NCI-H1417 treated with DMSO at 0.1 percent for 48 hours (cell line): ENCODE measurements around the gene COQ6.
"Not testable (repeated sequence)": the region's sequence is repeated elsewhere in the genome, so short reads cannot be mapped to it uniquely, and the experiment has no call there.

ENCODE experiments used
- DNase-seq: peaks from one replicate; lab custom pipeline; 2025; lab: John Stamatoyannopoulos, UW

Gene COQ6

DNA sequence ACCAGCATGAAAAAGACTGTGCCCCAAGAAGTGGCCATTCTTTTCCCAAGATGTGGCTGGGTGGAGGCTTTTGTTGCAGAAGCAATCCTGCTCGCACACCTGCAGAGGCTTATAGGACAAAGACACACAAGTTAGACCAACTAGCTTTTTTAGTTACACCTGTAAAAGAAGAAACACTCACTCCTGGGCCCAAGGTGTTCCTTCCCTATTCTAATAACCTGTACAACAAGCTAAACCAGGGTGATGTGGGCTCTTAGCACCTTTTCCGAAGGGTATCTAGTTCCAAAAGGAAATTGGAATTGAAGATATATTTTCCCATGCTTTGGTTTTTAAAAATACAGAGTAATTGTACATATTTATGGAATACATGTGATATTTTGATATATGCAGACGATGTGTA is 38.0 kb downstream of the COQ6 start:
- no peak for DNase-seq

DNA sequence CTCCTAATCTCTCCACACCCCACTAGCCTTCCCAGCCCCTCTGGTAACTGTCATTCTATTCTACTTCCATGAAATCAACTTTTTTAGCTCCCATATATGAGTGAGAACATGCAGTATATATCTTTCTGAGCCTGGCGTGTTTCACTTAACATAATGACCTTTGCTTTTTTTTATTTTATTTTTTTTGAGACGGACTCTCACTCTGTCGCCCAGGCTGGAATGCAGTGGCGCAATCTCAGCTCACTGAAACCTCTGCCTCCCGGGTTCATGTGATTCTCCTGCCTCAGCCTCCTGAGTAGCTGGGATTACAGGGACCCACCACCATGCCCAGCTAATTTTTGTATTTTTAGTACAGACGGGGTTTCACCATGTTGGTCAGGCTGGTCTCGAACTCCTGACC is 38.6 kb downstream of the COQ6 start:
- DNase-seq: not testable (repeated sequence)

DNA sequence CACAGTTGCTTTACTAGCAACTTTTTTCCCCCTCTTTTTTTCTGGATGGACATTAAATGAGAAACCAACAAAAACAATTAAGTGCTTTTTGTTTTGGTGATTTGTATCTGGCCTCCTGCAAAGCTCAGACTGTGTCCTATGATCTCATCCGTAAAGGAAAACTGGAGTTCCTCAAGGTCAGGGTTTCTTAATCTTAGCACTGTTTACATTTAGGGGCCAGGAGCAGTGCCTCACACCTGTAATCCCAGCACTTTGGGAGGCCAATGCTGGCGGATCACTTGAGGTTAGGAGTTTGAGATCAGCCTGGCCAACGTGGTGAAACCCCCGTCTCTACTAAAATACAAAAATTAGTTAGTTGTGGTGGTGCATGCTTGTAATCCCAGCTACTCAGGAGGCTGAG is 41.0 kb downstream of the COQ6 start:
- no peak for DNase-seq

DNA sequence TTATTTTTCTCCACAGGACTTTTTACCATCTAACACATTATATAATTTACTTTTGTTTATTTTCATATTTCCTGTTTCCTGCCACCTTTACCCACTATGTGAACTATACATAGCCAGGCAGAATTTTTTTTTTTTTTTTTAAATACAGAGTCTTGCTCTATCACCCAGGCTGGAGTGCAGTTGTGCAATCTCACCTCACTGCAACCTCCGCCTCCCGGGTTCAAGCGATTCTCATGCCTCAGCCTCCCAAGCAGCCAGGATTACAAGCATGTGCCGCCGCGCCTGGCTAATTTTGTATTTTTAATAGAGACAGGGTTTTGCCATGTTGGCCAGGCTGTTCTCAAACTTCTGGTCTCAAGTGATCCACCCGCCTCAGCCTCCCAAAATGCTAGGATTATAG is 44.8 kb downstream of the COQ6 start:
- not testable (repeated sequence) for DNase-seq

DNA sequence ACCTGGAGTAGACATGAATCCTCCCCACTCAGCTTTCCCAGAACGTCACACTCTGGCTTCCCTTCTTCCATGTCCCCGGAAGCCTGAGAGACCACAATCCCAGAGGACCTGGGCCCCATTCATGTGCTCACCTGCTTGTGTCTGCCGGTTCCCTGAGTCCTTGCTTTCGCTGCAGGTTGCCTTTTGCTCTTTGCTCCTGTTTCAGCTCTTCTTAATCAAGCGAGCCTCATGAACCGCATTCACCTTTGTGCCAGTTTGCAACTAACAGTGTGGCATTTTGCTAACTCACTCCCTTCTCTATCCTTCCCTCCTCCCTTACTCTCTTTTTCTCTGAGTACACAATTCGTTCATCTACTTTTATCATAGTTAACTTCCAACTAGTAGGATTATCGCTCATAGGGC is 45.9 kb downstream of the COQ6 start:
- DNase-seq: no peak

DNA sequence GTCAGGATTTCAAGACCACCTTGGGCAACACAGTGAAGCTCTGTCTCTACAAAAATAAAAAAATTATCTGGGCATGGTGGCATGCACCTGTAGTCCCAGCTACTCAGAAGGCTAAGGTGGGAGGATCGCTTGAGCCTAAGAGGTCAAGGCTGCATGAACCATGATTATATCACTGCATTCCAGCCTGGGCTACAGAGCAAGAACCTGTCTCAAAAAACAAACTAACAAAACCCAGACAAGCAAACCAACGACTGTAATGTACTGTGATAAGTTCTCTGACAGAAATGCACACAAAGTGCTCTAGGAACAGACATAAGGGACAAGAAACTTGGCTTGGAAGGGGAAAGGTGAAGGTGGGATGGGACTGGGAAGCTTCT is 46.6 kb downstream of the COQ6 start:
- DNase-seq: no peak

DNA sequence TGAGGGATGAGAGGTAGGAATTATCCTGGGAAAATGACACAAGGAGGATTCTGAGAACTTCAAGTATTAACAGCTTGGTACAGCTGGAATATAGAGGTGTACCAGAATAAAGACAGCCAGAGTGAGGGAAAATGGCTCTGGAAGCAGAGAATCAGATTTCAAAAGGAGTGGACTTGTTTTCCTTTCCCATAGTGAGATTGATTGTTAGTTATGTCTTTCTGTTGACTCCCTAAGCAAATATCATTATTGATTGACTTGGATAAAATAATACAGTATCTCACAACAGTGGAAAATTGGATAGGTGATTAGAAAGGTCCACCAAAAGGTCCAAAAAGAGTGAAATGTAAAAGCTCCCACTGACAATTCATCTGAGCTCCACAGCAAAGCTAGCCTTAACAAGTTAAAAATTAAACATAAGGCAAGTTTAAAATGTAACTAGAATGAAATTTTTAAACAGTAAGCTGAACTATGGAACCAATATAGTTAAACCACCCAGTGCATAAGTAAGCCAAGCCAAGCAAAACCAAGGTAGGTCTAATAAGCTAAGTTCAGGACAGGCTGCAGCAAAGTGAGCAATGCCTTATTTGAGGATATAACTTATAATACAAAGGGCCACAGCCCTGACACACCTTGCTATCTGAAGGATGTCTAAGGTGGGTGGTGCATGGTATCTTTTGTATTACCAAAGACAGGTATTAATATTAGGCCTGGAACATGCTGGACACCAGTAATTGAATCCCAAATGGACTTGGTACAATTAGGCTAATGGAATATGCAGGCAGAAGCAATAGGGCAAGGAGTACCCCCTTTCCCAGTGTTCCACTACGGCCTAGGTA is 47.2 kb downstream of the COQ6 start:
- no peak for DNase-seq

DNA sequence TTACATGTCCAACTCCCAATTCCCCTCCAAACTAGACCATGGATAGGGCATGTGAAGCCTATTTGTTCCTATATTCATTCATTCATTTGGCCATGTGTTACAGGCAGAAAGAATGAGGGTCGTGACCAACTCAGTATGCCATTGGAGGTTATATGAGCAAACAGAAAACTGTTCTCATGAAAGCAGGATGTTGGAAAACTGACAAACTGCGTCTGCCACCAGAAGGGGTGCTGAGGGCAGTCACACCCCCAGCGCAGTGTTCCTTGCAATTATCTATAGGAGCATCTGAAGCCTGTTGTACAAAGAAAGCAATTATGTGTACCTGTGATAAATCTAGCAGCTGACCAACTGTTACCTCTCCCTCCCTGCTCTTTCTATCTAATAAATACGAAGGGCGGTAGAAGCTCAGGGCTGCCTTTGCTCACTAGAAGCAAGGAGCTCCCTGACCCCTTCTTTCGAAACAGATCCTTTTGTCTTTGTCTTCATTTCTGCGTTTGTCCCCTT is 47.9 kb downstream of the COQ6 start:
- no peak for DNase-seq

DNA sequence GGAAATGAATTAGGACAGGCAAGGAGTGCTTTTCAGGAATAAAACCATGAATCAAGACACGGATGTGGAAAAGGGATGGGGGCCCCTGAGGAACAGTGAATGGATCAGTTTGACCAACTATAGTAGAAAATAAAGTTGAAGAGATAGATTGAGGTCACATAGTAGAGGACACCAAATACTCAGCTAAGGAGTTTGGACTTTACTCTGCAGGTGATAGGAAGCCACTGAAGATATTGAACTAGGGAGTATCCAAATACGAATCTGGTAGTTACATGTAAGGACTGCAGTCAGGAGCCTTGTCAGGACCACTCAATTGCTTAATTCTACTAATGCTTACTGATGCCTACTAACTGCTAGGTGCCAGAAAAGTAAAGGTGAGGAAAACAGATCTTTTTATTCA is 48.6 kb downstream of the COQ6 start:
- DNase-seq: no peak

DNA sequence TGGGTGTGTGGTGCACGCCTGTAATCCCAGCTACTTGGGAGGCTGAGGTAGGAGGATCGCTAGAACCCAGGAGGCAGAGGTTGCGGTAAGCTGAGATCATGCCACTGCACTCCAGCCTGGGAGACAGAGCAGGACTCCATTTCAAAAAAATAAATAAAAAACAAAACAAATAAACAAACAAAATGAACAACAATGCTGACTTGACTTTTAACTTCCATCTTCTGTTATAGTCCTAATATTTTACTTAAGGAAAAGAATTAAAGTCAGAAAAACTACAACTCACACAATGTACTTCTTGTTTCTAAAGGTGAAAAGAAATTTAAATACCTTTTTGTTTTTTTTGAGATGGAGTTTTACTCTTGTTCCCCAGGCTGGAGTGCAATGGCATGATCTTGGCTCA is 55.6 kb downstream of the COQ6 start:
- not testable (repeated sequence) for DNase-seq

DNA sequence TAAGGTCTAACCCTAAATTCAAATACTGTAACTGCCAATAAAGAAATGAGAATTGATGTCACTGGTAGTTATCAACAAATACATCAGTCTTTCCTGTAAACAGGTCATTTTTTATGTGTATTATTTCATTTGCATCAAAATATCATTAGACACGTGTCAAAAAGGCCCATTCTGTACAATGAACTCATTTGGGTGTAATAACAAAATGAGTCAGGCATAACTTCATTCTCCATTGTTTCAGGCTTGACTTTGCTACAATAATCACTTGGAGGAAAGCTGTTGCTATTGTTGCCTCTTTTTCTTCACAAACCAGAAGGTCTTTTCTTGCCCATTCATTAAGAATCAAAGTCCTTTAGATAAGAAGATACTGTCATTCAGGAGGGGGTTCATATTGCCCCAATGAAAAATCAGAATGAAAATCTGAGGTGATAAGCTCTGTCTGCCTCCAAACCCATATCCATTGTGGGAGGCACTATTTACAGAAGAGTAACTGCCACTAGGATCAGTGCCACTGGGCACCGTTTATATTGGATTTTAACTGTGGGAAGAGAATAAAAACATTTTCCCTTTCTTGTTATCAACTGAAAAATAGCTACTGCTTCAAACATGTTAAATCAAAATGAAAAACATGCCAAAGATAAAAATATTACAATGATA is 58.9 kb downstream of the COQ6 start:
- DNase-seq: no peak
